Measurements from ENCODE around the gene PTMS. TPM values are rescaled to one million over a fixed set of nuclear protein-coding genes. Genes with fewer than 3 reads are reported as not detected.

The PTMS gene
- total and polyA plus RNA-seq, 10 of the 15 experiments (the other 5 are each of a cell fraction or from before 2014, with no cell fraction given) = 2.1 to 127 (median 29.8) TPM

GRCh38 chr12:6775185-6776174 is 9.3 kb downstream of the PTMS start:
- Histone ChIP-seq H3K79me2 (ENCODE audit: control insufficient read depth, insufficient read depth, low read length) (no peaks in the 10 kb centered on the region; the same call in 1 of the 2 replicates), H3K36me3 (ENCODE audit: control insufficient read depth in 2 of 2, insufficient read depth in 2 of 2, low read length in 1 of 2) (no peaks in the 10 kb centered on the region), H3K4me3 (no peak overlapping the region), H3K4me1 (ENCODE audit: control insufficient read depth, insufficient read depth, low read length) (peaks cover 48% of the 10 kb centered on the region), H3K9ac (ENCODE audit: control insufficient read depth, insufficient read depth, low read length) (no peak overlapping the region), H2AFZ (ENCODE audit: control insufficient read depth, low read depth, low read length) (no peak overlapping the region), H3K27me3 (replicated peaks in 1 of 2; ENCODE audit: control insufficient read depth in 2 of 2, insufficient read depth in 2 of 2, low read length in 1 of 2) (no peaks in the 10 kb centered on the region), H3K27ac (ENCODE audit: control insufficient read depth, insufficient read depth) (no peak overlapping the region), H3K4me2 (ENCODE audit: control insufficient read depth, insufficient read depth) (peak overlapping the region; percentile 23; the same call in 1 of the 2 replicates), H3K9me3 (replicated peaks; ENCODE audit: control insufficient read depth, insufficient read depth, low read length) (no peaks in the 10 kb centered on the region), H4K20me1 (ENCODE audit: control insufficient read depth, insufficient read depth) (no peaks in the 10 kb centered on the region)
- intact Hi-C loops (cut with micrococcal nuclease; ENCODE audit: unreplicated experiment) = loop anchor here (5.0 kb wide), 2 partner anchors 38 to 223 kb away; no protein-coding TSS in a partner anchor
- no peak for DNase-seq (ENCODE audit: low read depth, low spot score)
- ATAC-seq = no peak
- ChIA-PET RAD21 (ENCODE audit: unreplicated experiment) (interaction anchor here (0.9 to 5.7 kb wide), 3 partner anchors 10 to 22 kb away, joined by 3 to 68 read pairs (median 3); partner anchors contain the start of genes MLF2 and PTMS), POLR2A (interaction anchor here (0.7 to 2.0 kb wide), 8 partner anchors 9 to 86 kb away, joined by 3 to 9 read pairs (median 5); partner anchors contain the start of genes MLF2, PTMS, USP5 and ZNF384), CTCF (interaction anchor here (0.7 to 12.7 kb wide), 5 partner anchors 9 to 96 kb away, joined by 3 to 221 read pairs (median 13); partner anchors contain the start of genes MLF2 and PTMS), SMC1A (ENCODE audit: uncharacterized antibody, unreplicated experiment) (interaction anchor here (1.3 to 3.5 kb wide), 4 partner anchors 10 to 76 kb away, joined by 3 to 14 read pairs (median 8); partner anchors contain the start of genes CDCA3, MLF2, PTMS and USP5)
- no peak for FAIRE-seq
- in situ Hi-C loops (cut with MboI) = no loop called here
- BruUV-seq (replicated peaks) = no TSS peak
- WGBS (ENCODE audit: insufficient coverage, insufficient replicate concordance, low lambda C conversion rate, missing lambda C conversion rate) = 50% methylated on average over 16 of the region's 16 CpGs
- no peak for TF ChIP-seq RAD51 (IDR thresholded peaks at IDR 0.05)
- peak; percentile 28; the same call in 1 of the 2 replicates for TF ChIP-seq RELB (IDR thresholded peaks at IDR 0.05; ENCODE audit: low read depth)
- TF ChIP-seq EED (IDR thresholded peaks at IDR 0.05; ENCODE audit: low read depth) = peak; percentile 12; the same call in 1 of the 2 replicates
- peak; percentile 30 to 53; a peak in 2 of 4 replicates for TF ChIP-seq IKZF2 (IDR thresholded peaks at IDR 0.05)
- TF ChIP-seq HCFC1 (IDR thresholded peaks at IDR 0.05; ENCODE audit: low read length) = no peak
